BE2C (cell line): ENCODE data around the gene EMX2.
"Not testable (repeated sequence)": the region's sequence is repeated elsewhere in the genome, so short reads cannot be mapped to it uniquely, and the experiment has no call there.

Source experiments
- DNase-seq: peaks from one replicate; pipeline ENCODE4 v3.0.0-alpha.2; 2020
- H3K27me3 ChIP-seq: fragments of 250-450 bp; sonication (Bioruptor Pico); 2 replicates; pipeline ENCODE4 v1.5.1; 2020; ENCODE audit warnings: mild to moderate bottlenecking
- H3K36me3 ChIP-seq: fragments of 250-450 bp; sonication (Bioruptor Pico); 2 replicates; pipeline ENCODE4 v1.5.1; 2020; ENCODE audit warnings: mild to moderate bottlenecking
- H3K4me1 ChIP-seq: fragments of 250-450 bp; sonication (Bioruptor Pico); 2 replicates; pipeline ENCODE4 v1.5.1; 2020
- H3K4me3 ChIP-seq: 2 replicates; pipeline ENCODE4 v1.5.1; 2011; ENCODE audit warnings: low read depth, low read length
- H3K9me3 ChIP-seq: fragments of 250-450 bp; sonication (Bioruptor Pico); 2 replicates; pipeline ENCODE4 v1.5.1; 2020
- CTCF ChIP-seq: IDR thresholded peaks from 2 replicates; pipeline ENCODE4 v1.5.1; 2012; ENCODE audit warnings: mild to moderate bottlenecking, low read depth, low read length

Gene EMX2

GRCh38 chr10:117581961-117582360, 39.4 kb downstream of the EMX2 start:
- Histone ChIP-seq H3K9me3 (no peaks in the 10 kb centered on the region), H3K4me3 (no peak overlapping the region), H3K27me3 (no peaks in the 10 kb centered on the region; the same call in 1 of the 2 replicates), H3K36me3 (no peaks in the 10 kb centered on the region), H3K4me1 (no peaks in the 10 kb centered on the region)
- no peak for DNase-seq
- TF ChIP-seq CTCF, result no peak

GRCh38 chr10:117584831-117585230, 42.3 kb downstream of the EMX2 start:
- H3K9me3 ChIP-seq, H3K4me3 ChIP-seq, H3K4me1 ChIP-seq, H3K36me3 ChIP-seq, H3K27me3 ChIP-seq, DNase-seq: not testable (repeated sequence)

GRCh38 chr10:117587036-117587435, 44.5 kb downstream of the EMX2 start:
- no peak overlapping the region for H3K4me3 ChIP-seq
- DNase-seq, result no peak
- no peak for TF ChIP-seq CTCF
- H3K4me1 ChIP-seq, result no peaks in the 10 kb centered on the region
- no peaks in the 10 kb centered on the region for H3K27me3 ChIP-seq
- H3K36me3 ChIP-seq, result no peaks in the 10 kb centered on the region
- no peaks in the 10 kb centered on the region for H3K9me3 ChIP-seq

GRCh38 chr10:117590101-117590875, 47.7 kb downstream of the EMX2 start:
- no peak overlapping the region for H3K4me3 ChIP-seq
- H3K27me3 ChIP-seq, result no peaks in the 10 kb centered on the region
- no peaks in the 10 kb centered on the region for H3K9me3 ChIP-seq
- H3K4me1 ChIP-seq, result no peaks in the 10 kb centered on the region
- no peak for TF ChIP-seq CTCF
- no peak for DNase-seq
- H3K36me3 ChIP-seq, result no peaks in the 10 kb centered on the region

- no peaks in the 10 kb centered on the region for H3K27me3 ChIP-seq
Observed at GRCh38 chr10:117591043-117591442, 48.5 kb downstream of the EMX2 start.

GRCh38 chr10:117594722-117595121, 52.2 kb downstream of the EMX2 start:
- Histone ChIP-seq H3K27me3 (peaks cover 7% of the 10 kb centered on the region; the same call in 1 of the 2 replicates), H3K9me3 (no peaks in the 10 kb centered on the region), H3K4me1 (no peaks in the 10 kb centered on the region), H3K36me3 (no peaks in the 10 kb centered on the region), H3K4me3 (no peak overlapping the region)
- DNase-seq, result no peak
- no peak for TF ChIP-seq CTCF

More at GRCh38 chr10:117591043-117591442, 48.5 kb downstream of the EMX2 start:
- no peak for DNase-seq
- Histone ChIP-seq H3K4me1 (no peaks in the 10 kb centered on the region), H3K9me3 (no peaks in the 10 kb centered on the region), H3K4me3 (no peak overlapping the region), H3K36me3 (no peaks in the 10 kb centered on the region)
- no peak for TF ChIP-seq CTCF
